ENCODE data around the gene B9D1. TPM values are rescaled to one million over a fixed set of nuclear protein-coding genes. Genes with fewer than 3 reads are reported as not detected.

The B9D1 gene
- total RNA-seq, 1 donor from 2014 or later = 7.8 TPM

GRCh38 chr17:19343671-19344151, 18.8 kb downstream of the B9D1 start:
- TF ChIP-seq, protein P1, sequence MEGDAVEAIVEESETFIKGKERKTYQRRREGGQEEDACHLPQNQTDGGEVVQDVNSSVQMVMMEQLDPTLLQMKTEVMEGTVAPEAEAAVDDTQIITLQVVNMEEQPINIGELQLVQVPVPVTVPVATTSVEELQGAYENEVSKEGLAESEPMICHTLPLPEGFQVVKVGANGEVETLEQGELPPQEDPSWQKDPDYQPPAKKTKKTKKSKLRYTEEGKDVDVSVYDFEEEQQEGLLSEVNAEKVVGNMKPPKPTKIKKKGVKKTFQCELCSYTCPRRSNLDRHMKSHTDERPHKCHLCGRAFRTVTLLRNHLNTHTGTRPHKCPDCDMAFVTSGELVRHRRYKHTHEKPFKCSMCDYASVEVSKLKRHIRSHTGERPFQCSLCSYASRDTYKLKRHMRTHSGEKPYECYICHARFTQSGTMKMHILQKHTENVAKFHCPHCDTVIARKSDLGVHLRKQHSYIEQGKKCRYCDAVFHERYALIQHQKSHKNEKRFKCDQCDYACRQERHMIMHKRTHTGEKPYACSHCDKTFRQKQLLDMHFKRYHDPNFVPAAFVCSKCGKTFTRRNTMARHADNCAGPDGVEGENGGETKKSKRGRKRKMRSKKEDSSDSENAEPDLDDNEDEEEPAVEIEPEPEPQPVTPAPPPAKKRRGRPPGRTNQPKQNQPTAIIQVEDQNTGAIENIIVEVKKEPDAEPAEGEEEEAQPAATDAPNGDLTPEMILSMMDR (IDR thresholded peaks at IDR 0.05; ENCODE audit: partially characterized antibody, unreplicated experiment) = no peak
- no peak for DNase-seq
- Mint-ChIP-seq H3K4me1 (ENCODE audit: low read depth, unreplicated experiment) (peaks cover 15% of the 10 kb centered on the region), H3K27ac (ENCODE audit: unreplicated experiment) (no peak overlapping the region), H3K4me3 (ENCODE audit: unreplicated experiment) (no peak overlapping the region), H3K27me3 (ENCODE audit: unreplicated experiment) (peaks cover 7% of the 10 kb centered on the region), H3K9me3 (ENCODE audit: unreplicated experiment) (peaks cover 3% of the 10 kb centered on the region), H3K36me3 (ENCODE audit: unreplicated experiment) (no peaks in the 10 kb centered on the region)

DNA sequence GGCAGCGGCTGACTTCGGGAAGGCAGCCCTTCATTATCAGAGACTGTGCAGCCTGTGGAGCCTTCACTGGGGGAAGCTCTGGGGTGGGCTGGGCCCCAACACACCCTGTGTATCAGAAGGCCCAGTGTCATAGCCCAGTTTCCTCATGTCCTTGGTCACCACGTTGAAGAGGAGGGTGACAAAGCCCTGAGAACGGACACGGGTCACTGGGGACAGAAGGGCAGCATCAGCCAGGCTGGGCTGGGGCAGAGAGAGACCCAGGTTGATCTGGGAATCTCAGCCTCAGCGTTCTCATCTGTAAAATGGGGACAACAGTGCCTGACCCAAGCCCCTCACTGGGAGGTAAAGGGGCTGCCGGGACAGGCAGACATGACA, 19.3 kb downstream of the B9D1 start:
- H3K4me3 Mint-ChIP-seq (ENCODE audit: unreplicated experiment) = no peak overlapping the region
- H3K4me1 Mint-ChIP-seq (ENCODE audit: low read depth, unreplicated experiment) = peaks cover 15% of the 10 kb centered on the region
- H3K27ac Mint-ChIP-seq (ENCODE audit: unreplicated experiment) = no peak overlapping the region
- peaks cover 3% of the 10 kb centered on the region for H3K9me3 Mint-ChIP-seq (ENCODE audit: unreplicated experiment)
- H3K27me3 Mint-ChIP-seq (ENCODE audit: unreplicated experiment) = peaks cover 7% of the 10 kb centered on the region
- TF ChIP-seq, protein P1 (IDR thresholded peaks at IDR 0.05; ENCODE audit: partially characterized antibody, unreplicated experiment) = no peak
- no peaks in the 10 kb centered on the region for H3K36me3 Mint-ChIP-seq (ENCODE audit: unreplicated experiment)
- no peak for DNase-seq

DNA sequence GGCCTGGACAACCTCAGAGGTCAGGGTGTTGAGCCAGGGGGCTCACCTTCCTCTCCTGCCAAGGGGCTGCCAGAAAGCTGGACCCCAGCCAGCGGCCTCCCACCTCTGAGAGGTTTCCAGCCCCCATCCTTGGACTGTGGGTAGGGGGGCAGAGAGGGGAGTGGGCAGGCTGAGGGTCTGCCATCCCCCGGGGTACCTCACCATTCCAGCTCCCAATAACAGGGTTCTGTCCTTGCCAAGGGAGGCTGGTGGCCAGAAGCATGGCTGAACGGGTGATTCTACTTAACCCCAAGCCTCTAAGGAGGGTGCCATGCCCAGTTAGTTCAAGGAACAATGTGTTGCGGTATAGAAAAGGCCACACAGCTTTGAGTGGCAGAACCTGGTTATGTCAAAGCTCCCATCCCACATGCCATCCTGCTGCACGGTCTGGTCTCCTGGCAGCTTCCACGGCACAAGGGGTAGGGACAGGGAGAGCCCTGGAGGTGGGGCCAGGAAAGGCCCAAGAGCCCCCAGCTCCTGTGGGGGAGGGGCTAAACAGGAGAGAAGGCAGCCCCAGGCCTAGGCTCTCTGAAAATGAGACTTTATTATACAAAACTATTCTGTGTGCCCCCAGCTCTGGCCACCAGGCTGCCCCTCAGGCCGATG, 19.8 kb downstream of the B9D1 start:
- H3K36me3 Mint-ChIP-seq (ENCODE audit: unreplicated experiment) = no peaks in the 10 kb centered on the region
- H3K4me3 Mint-ChIP-seq (ENCODE audit: unreplicated experiment) = no peak overlapping the region
- TF ChIP-seq, protein P1 (IDR thresholded peaks at IDR 0.05; ENCODE audit: partially characterized antibody, unreplicated experiment) = no peak
- H3K27ac Mint-ChIP-seq (ENCODE audit: unreplicated experiment) = no peak overlapping the region
- peaks cover 7% of the 10 kb centered on the region for H3K27me3 Mint-ChIP-seq (ENCODE audit: unreplicated experiment)
- peaks cover 3% of the 10 kb centered on the region for H3K9me3 Mint-ChIP-seq (ENCODE audit: unreplicated experiment)
- H3K4me1 Mint-ChIP-seq (ENCODE audit: low read depth, unreplicated experiment) = peaks cover 15% of the 10 kb centered on the region
- no peak for DNase-seq

GRCh38 chr17:19341641-19342610, 20.6 kb downstream of the B9D1 start:
- no peak for DNase-seq

More at GRCh38 chr17:19341641-19342610, 20.6 kb downstream of the B9D1 start:
- H3K4me3 Mint-ChIP-seq (ENCODE audit: unreplicated experiment) = peak overlapping the region; percentile 21
- peaks cover 3% of the 10 kb centered on the region for H3K9me3 Mint-ChIP-seq (ENCODE audit: unreplicated experiment)
- H3K27ac Mint-ChIP-seq (ENCODE audit: unreplicated experiment) = no peak overlapping the region
- peaks cover 7% of the 10 kb centered on the region for H3K27me3 Mint-ChIP-seq (ENCODE audit: unreplicated experiment)
- TF ChIP-seq, protein P1 (IDR thresholded peaks at IDR 0.05; ENCODE audit: partially characterized antibody, unreplicated experiment) = no peak
- H3K36me3 Mint-ChIP-seq (ENCODE audit: unreplicated experiment) = no peaks in the 10 kb centered on the region
- peaks cover 15% of the 10 kb centered on the region for H3K4me1 Mint-ChIP-seq (ENCODE audit: low read depth, unreplicated experiment)

Data from glutamatergic neuron (in vitro differentiated cells).